HG02885 (cell line): Measurements from ENCODE around the gene CACNA1C.

Experiments used
- ATAC-seq: cut with Tn5 transposase; IDR thresholded peaks from one replicate; pipeline ENCODE4 v1.9.1; 2021; ENCODE audit warnings: mild to moderate bottlenecking; ENCODE audit not compliant: unreplicated experiment, poor library complexity

The CACNA1C gene

DNA sequence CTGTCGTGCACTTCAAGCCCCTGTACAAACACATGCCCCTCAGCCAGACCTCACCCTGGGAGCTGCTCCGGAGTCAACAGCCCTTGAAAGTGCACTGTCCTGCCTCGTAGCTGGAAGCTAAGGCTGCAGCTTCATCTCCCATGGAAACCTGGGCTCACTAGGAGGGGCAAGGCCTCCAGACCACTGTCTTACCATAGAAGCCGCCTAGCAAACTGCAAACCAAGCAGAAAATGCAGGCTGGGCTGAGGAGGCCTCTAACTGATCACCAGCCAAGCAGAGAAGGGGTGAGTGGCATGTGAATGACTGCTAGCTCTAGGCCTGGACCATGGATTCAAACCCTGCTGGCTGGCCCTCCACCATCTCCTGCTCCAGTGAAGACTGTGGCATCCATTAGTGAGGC, 340.2 kb downstream of the CACNA1C start:
- ATAC-seq: no peak

- no peak for ATAC-seq
Observed at GRCh38 chr12:2393996-2394395, 341.2 kb downstream of the CACNA1C start.

DNA sequence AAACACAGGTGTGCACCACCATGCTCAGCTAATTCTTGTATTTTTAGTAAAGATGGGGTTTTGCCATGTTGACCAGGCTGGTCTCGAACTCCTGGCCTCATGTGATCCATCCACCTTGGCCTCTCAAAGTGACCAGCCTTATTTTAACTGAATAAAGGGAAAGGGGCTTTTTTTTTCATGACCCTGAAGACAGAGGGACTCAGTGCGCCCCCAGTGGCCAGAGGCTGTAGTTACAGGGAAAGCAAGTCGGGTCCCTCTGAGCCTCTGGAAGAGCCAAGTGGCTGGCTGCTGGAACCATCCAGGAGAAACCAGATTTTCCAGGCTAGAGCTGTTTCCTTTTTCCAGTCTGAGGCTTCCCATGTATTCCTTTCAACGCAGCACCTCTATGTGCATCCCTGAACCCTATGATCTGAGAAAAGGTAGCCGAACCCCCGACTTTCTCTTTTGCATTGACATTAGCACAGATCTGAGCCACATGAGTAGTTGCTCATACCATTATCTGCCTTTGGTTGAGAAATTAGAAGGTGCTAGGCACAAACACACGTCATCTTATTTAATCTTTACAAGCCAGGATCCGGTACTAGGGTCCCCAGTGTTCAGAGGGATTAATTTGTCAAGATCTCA, 342.7 kb downstream of the CACNA1C start:
- no peak for ATAC-seq

- ATAC-seq: no peak
Observed at GRCh38 chr12:2396448-2396871, 343.7 kb downstream of the CACNA1C start.

- ATAC-seq: no peak
Observed at GRCh38 chr12:2397356-2398045, 344.7 kb downstream of the CACNA1C start.

- ATAC-seq: no peak
Observed at GRCh38 chr12:2401040-2401439, 348.3 kb downstream of the CACNA1C start.

DNA sequence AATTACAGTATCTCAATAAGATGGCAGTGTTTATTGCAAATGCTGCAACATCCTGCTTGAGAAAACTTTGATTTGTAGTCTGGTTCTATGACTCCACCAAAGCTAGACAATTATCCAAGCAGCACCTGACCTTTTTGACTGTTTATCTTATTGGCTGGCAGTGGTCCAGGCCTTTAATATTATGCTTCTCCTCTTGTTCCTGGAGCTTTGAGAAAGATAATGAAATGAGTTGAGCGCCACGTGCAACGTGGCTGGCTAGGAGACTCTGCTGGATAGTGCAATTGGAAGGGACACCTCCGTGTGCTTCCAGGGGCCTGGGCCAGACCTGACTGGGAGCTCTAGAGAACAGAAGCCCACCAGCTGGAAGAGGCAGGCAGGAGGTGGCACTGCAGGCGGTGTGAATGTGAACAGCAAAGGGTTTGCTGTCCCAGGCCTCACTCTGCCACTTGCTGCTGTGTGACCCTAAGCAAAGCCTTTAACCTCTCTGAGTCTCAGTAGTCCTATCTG, 349.3 kb downstream of the CACNA1C start:
- no peak for ATAC-seq

DNA sequence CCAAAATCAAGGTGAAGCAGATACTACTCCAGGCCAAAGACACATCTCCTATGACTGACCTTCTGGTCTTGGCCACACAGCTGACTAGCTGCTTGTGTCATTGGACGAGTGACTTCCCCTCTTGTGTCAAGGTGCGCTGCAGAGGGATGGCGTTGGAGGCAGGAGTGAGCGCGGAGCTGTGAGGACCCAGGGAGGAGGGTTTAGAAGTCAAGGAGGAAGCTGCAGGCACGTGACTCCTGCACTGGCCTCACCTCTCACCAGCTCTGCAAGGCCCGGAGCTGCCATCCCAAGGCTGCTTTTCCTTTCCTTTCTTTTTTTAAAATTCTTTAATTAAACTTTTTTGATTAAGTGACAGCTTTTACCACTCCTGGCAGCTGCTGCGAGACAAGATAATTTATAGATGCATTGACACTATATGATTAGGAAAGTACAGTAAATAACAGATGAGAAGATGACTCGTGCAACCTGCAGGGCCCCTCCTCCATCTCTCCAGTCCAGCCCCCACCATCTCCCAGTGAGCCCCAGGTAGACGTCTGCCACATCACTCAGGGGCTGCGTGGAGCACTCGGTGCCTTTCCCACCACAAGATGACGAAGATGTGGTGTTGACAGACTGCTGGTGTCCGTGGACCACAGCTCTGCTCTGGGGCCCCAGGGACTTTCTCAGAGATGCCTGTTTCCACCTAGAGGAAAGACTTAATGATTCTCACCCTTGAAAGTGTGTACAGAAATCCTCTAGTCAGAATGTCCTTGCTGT, 350.6 kb downstream of the CACNA1C start:
- ATAC-seq: no peak

- ATAC-seq: no peak
Observed at GRCh38 chr12:2405039-2405438, 352.3 kb downstream of the CACNA1C start.

DNA sequence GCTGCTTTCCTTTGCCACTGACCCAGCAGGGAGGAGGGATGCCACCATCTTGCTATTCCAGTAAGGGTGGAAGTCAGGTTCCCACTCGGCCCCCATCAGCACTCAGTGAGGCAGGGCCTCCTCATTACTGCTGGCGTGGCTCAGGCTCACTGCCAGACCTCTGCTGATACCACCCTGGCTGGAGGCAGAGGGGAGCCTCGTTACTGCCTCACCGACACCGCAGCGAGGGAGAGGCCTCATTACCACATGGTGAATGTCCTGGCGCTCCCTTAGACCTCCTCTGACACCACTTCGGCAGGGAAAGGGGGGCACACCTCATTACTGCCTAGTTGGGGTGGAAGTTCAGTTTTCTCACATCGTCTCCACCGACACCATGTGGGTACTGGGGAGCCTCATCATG, 354.1 kb downstream of the CACNA1C start:
- ATAC-seq: no peak

DNA sequence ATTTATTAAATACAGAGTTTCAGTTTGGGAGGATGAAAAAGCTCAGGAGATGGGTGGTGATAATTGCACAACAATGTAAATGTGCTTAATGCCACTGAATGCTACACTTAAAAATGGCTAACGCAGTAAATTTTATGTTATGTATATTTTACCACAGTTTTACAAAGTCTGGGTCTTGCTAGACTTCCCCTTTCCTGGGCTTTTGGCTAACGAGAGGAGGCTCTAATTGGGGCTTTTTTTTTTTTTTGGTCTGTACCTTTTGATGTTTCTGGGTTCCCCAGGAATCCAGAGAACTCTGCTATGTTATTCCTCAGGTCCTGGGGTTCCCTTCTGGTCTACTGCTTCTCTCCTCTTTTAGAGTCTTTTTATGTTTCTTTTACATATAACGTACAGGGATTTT, 355.5 kb downstream of the CACNA1C start:
- no peak for ATAC-seq

DNA sequence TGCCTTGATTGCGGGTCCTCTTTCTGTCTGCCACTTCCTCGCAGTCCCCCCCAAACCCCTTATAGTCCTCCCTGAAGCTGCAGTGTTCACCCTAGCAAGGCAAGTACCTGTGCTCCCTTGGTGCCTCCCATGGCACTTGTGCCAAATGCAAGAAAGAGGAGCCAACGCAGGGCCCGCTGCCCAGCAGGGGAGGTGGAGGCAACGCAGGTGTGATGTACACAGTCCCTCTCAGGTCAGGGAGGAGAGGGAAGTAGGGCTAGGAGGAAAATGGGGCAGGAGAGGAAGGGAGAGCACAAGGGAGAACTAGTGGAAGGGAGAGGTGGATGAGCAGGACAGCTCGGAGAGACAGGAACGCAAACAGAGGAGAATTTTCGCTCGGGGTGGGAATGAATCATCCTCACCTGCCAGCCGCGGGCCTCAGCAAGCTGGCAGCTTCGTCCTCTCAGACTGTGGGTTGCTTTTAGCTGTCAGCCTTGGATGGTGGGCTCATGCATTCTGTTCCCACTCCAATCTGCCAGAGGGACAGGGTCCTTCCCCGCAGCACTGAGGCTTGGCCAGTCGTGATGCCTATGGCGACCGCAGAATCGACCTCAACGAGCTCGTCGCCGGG, 357.0 kb downstream of the CACNA1C start:
- no peak for ATAC-seq

DNA sequence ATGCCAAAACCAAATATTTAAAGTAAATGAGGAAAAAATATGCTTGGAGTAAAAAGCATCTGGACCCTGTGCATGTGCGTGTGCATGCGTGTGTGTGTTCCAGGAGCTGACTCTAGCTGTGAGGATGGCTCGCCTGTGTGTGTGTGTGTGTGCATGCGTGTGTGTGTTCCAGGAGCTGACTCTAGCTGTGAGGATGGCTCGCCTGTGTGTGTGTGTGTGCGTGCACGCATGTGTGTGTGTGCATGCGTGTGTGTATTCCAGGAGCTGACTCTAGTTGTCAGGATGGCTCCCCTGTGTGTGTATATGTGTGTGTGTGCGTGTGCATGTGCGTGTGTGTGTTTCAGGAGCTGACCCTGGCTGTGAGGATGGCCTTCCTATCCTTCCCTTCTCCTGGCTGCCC, 357.7 kb downstream of the CACNA1C start:
- no peak for ATAC-seq

DNA sequence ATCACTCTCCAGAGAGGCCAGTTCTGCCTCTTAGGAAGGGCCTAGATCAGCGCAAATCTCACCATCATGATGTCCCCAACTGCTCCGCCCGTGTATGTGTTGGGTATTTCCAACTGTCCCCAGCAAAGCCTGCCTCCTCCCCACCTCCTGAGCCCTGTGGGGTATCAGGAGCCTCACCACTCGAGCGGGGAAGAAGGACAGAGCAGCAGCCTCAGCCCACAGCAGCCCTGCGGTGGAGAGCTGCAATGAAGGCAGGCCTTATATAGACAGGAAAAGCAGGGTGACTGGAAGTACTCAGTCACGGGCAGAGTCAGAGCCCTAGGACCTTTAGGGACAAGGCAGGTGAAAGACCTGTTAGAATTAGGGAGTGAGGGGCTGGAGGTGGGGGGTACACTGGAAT, 358.2 kb downstream of the CACNA1C start:
- ATAC-seq: no peak

GRCh38 chr12:2411616-2412304, 359.0 kb downstream of the CACNA1C start:
- no peak for ATAC-seq

DNA sequence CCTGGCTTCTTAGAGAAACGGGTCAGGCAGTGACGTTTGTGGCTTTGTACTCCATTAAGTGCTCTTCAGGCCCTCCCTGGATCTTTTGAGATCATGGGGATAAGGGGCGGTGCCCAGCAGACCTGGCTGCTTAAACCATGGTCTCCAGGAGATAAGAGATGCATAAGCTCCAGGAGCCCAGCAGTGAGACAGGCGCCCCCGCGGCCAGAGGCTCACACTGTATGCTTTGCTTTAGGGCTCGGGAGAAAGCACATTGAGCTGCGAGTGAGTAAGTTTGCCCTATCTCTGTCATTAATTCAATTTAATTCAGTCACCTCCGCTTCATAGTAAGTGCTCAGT, 359.5 kb downstream of the CACNA1C start:
- no peak for ATAC-seq

GRCh38 chr12:2413301-2413700, 360.5 kb downstream of the CACNA1C start:
- no peak for ATAC-seq

DNA sequence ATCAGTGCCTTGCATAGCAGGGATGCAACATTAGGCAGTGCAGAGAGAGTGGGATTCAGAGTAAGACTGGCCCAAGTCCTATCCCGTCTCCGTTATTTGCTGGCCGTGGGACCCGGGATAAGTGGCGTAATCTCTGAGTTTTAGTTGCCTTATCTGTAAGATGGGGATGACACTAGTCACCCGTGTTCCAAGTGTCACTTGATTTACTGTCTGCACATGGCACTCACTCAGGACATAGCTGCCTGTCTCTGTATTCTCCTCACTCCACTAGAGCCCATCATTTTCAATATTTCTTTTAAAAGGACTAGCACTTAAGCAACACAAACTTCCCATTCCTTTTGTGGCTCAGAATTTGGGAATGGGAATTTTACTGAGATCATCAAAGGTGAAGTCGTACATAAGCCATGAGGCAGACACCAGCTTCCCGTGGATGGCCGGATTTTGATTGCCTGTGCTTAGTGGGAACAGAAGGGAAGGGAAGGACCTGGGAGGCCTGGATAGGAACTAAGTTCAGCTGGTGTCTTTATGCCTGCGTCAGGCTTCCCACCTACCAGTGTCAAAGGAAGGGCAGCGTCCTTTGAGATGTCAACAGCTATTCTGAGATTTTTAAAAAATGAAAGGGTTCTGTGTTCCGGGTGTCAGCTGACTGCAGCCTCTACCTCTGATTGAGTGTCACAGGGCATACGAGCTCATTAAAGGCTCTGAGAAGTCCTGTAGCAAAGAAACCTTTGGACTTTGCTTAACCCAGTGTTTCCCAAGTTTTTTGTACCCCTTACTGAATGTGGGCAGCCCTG, 361.4 kb downstream of the CACNA1C start:
- no peak for ATAC-seq

DNA sequence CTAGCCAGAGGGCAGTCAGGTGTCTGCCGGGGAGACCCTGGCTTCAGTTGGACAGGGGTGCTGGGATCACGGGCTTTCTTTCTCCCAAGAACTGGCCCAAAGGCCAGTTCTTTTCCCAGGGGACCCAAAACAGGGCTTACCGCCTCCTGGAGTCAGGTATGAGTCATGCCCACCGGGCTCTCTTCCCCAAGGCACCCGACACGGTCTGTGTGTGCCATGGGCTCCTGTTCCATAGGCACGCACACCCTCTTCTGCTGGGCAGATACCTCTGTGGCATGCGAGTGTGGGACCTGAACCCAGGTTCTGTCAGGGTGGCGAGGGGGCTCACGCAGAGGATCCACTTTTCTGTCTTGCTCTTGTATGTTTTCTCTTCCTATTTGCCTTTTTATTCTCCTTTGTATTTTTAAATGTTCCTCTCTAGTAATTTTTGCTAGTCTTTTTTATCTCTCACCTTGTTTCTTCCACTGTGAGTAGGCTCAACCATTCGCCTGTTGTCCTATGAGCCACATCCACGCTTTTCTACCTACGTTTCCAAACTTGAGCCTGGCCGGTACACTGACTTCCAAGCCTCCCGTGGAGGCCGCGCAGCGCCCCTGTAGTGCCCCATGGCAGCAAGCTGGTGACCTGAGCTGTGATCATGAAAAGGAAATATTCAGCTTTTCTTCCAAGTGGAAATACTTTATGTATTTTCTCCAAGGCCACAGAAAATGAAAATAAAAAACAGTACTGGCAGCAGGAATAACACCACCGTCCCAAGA, 362.2 kb downstream of the CACNA1C start:
- no peak for ATAC-seq
